Type B pancreatic cell (in vitro differentiated cells): Measurements from ENCODE around the gene DYNLT4. TPM values are rescaled to one million over a fixed set of nuclear protein-coding genes. Genes with fewer than 3 reads are reported as not detected.

ENCODE experiments used
- DNase-seq: peaks from one replicate; pipeline ENCODE4 v3.0.0; 2021; ENCODE audit warnings: mixed read lengths; ENCODE audit not compliant: unreplicated experiment; ENCODE audit errors: extremely low spot score
- H3K27ac Mint-ChIP-seq: 2 replicates; pipeline ENCODE4 v1.8.0; 2021; ENCODE audit warnings: mild to moderate bottlenecking, mixed read lengths
- H3K27me3 Mint-ChIP-seq: 2 replicates; pipeline ENCODE4 v1.8.0; 2021; ENCODE audit warnings: mixed read lengths
- H3K36me3 Mint-ChIP-seq: 2 replicates; pipeline ENCODE4 v1.8.0; 2021; ENCODE audit warnings: mixed read lengths
- H3K4me1 Mint-ChIP-seq: one replicate; pipeline ENCODE4 v1.8.0; 2021; ENCODE audit warnings: mixed read lengths; ENCODE audit not compliant: unreplicated experiment
- H3K4me3 Mint-ChIP-seq: 2 replicates; pipeline ENCODE4 v1.8.0; 2021; ENCODE audit warnings: mild to moderate bottlenecking, mixed read lengths
- H3K9me3 Mint-ChIP-seq: 2 replicates; pipeline ENCODE4 v1.8.0; 2021; ENCODE audit warnings: mixed read lengths
- CTCF ChIP-seq: fragments of 200-600 bp; sonication (generic); conservative IDR thresholded peaks from 2 replicates; pipeline ENCODE4 v1.5.0; 2021; ENCODE audit warnings: antibody characterized with exemption, mild to moderate bottlenecking
- total RNA-seq: library from RNA; stranded (reverse); gene quantifications from 2 replicates; pipeline ENCODE4 v1.2.1, GENCODE V29; 2021; ENCODE audit warnings: low replicate concordance

The DYNLT4 gene
- total RNA-seq, 1 donor from 2014 or later, result 1.1 TPM

GRCh38 chr1:44805311-44806024, 1.7 kb downstream of the DYNLT4 start:
- H3K9me3 Mint-ChIP-seq, result no peaks in the 10 kb centered on the region
- peaks cover 19% of the 10 kb centered on the region for H3K36me3 Mint-ChIP-seq
- H3K4me1 Mint-ChIP-seq, result peaks cover 29% of the 10 kb centered on the region
- no peaks in the 10 kb centered on the region for H3K27me3 Mint-ChIP-seq
- peak overlapping the region; percentile 20 for H3K4me3 Mint-ChIP-seq
- H3K27ac Mint-ChIP-seq, result peak overlapping the region; percentile 62
- no peak for TF ChIP-seq CTCF
- DNase-seq, result no peak

- H3K4me1 Mint-ChIP-seq, result peaks cover 24% of the 10 kb centered on the region
These were observed 3.6 kb downstream of the DYNLT4 start for GRCh38 chr1:44803312-44804095.

GRCh38 chr1:44803062-44803311, 4.2 kb downstream of the DYNLT4 start:
- no peak for TF ChIP-seq CTCF
- peaks cover 26% of the 10 kb centered on the region for H3K4me1 Mint-ChIP-seq

More at GRCh38 chr1:44803312-44804095, 3.6 kb downstream of the DYNLT4 start:
- Mint-ChIP-seq H3K36me3 (peaks cover 19% of the 10 kb centered on the region), H3K27ac (peak overlapping the region; percentile 43), H3K4me3 (peak overlapping the region; percentile 57), H3K27me3 (no peaks in the 10 kb centered on the region), H3K9me3 (no peaks in the 10 kb centered on the region)
- DNase-seq, result no peak
- no peak for TF ChIP-seq CTCF

GRCh38 chr1:44802306-44803061, 4.7 kb downstream of the DYNLT4 start:
- H3K9me3 Mint-ChIP-seq, result no peaks in the 10 kb centered on the region
- no peak for TF ChIP-seq CTCF
- H3K4me3 Mint-ChIP-seq, result peak overlapping the region; percentile 91
- H3K36me3 Mint-ChIP-seq, result peaks cover 19% of the 10 kb centered on the region
- no peaks in the 10 kb centered on the region for H3K27me3 Mint-ChIP-seq
- H3K27ac Mint-ChIP-seq, result peak overlapping the region; percentile 69
- peaks cover 21% of the 10 kb centered on the region for H3K4me1 Mint-ChIP-seq
- no peak for DNase-seq

More at GRCh38 chr1:44803062-44803311, 4.2 kb downstream of the DYNLT4 start:
- no peak for DNase-seq
- Mint-ChIP-seq H3K27ac (peak overlapping the region; percentile 43), H3K4me3 (peak overlapping the region; percentile 57), H3K9me3 (no peaks in the 10 kb centered on the region), H3K36me3 (peaks cover 19% of the 10 kb centered on the region), H3K27me3 (no peaks in the 10 kb centered on the region)

- Mint-ChIP-seq H3K4me3 (peak overlapping the region; percentile 91), H3K36me3 (peaks cover 15% of the 10 kb centered on the region), H3K9me3 (no peaks in the 10 kb centered on the region), H3K4me1 (peaks cover 15% of the 10 kb centered on the region), H3K27ac (peak overlapping the region; percentile 69), H3K27me3 (no peaks in the 10 kb centered on the region)
- no peak for TF ChIP-seq CTCF
- no peak for DNase-seq
These were observed 5.5 kb downstream of the DYNLT4 start for GRCh38 chr1:44801491-44802305.
